ENCODE data around the gene VPS13A. TPM values are rescaled to one million over a fixed set of nuclear protein-coding genes. Genes with fewer than 3 reads are reported as not detected.

Gene VPS13A
- total RNA-seq, 2 experiments from 2014 or later, result 34.4 to 37.0 TPM

DNA sequence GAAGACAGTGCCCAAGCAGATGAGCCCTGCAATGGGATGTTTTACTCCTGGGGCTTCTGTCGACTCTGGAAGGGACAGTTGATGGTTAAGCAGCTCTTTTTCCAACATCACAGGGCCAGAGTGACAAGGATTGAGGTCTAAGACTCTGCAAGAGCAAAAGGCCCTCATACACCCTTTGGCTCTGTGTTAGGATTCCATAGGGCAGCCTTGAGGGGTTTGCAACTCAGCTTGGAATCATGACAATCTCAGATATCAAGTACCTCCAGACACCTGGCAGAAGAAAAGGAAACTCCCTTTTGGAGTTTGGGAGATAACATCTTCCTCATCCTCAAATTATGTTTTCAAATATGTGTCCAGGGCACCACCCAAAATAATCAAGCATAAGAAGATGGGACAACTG, 265.1 kb downstream of the VPS13A start:
- ChIA-PET CTCF (interaction anchor here (1.1 to 4.3 kb wide), 7 partner anchors 8 to 399 kb away, joined by 4 to 58 read pairs (median 5); no protein-coding TSS in a partner anchor), POLR2A (interaction anchor here (1.1 to 1.2 kb wide), 2 partner anchors 66 to 256 kb away, joined by 3 read pairs; no protein-coding TSS in a partner anchor)
- Mint-ChIP-seq H3K36me3 (ENCODE audit: low read depth) (no peaks in the 10 kb centered on the region), H3K27ac (no peak overlapping the region), H3K9me3 (no peaks in the 10 kb centered on the region), H3K27me3 (peaks cover 1% of the 10 kb centered on the region), H3K4me3 (no peak overlapping the region), H3K4me1 (ENCODE audit: low read depth) (no peaks in the 10 kb centered on the region)
- TF ChIP-seq, protein P1, sequence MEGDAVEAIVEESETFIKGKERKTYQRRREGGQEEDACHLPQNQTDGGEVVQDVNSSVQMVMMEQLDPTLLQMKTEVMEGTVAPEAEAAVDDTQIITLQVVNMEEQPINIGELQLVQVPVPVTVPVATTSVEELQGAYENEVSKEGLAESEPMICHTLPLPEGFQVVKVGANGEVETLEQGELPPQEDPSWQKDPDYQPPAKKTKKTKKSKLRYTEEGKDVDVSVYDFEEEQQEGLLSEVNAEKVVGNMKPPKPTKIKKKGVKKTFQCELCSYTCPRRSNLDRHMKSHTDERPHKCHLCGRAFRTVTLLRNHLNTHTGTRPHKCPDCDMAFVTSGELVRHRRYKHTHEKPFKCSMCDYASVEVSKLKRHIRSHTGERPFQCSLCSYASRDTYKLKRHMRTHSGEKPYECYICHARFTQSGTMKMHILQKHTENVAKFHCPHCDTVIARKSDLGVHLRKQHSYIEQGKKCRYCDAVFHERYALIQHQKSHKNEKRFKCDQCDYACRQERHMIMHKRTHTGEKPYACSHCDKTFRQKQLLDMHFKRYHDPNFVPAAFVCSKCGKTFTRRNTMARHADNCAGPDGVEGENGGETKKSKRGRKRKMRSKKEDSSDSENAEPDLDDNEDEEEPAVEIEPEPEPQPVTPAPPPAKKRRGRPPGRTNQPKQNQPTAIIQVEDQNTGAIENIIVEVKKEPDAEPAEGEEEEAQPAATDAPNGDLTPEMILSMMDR (IDR thresholded peaks at IDR 0.05), result no peak
- DNase-seq (no peak), ATAC-seq (no peak)
- intact Hi-C loops (cut with micrococcal nuclease), result no loop called here

DNA sequence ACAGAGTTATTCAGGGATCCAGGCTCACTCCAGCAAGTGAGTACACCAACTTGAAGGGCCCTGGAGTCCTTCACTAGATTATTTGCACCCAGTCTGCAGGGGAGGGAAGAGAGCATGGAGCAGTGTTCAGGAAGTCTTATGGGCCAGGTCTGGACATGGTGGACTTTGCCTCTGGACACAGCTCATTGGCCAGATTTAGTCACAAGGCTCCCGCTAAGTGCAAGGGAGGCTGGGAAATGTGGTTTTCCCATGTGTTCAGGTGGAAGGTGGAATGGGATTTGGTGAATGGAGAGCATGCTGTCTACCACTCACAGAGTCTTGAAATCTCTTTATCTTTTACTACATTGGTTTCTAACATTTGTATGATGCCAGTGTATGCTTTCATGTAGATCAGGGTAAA, 270.3 kb downstream of the VPS13A start:
- Mint-ChIP-seq H3K27me3 (no peaks in the 10 kb centered on the region), H3K4me1 (ENCODE audit: low read depth) (no peaks in the 10 kb centered on the region), H3K4me3 (no peak overlapping the region), H3K36me3 (ENCODE audit: low read depth) (no peaks in the 10 kb centered on the region), H3K9me3 (no peaks in the 10 kb centered on the region), H3K27ac (no peak overlapping the region)
- CTCF ChIA-PET, result interaction anchor here (1.3 to 1.6 kb wide), 2 partner anchors 9 to 11 kb away, joined by 4 to 9 read pairs; no protein-coding TSS in a partner anchor
- TF ChIP-seq, protein P1 (IDR thresholded peaks at IDR 0.05), result no peak
- intact Hi-C loops (cut with micrococcal nuclease), result no loop called here
- POLR2A ChIA-PET, result no interaction called here
- DNase-seq (no peak), ATAC-seq (no peak)

DNA sequence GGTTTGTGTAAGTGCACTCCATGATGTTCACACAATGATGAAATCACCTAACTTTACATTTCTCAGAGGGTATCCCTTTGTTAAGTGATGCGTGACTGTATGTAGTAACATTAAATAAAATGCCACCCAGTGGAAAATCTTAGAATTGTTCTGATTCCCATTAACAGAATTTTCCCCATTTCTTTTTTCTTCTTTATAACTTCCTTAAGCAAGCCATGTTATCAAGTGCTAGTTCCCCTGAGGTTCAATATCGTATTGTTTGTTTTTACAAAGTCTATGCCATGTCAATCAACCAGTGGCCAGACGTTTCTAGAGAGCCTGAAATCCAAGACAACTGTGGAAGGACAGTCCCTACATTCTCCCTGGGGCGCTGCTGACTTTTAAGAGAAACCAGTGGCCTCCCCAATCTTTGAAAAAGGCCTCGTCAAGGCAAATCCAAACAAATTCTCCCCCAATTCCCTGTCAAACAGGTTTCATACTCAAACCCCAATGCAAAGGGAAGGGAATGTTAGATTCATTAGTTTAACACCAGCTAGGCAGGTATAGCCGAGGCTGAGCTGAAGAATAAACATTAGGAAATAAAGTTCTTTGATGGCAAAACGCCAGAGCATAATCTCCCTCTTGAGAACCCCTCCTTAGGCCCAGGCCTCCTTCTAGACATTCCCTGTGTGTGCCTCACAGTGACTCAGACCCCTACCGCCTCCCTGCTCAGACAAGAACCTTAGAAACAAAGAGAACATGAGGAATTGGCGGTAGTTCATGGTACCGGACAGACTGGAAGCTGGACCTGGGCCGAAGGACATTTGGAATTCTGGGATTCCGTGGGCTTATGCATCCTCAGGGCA, 272.1 kb downstream of the VPS13A start:
- Mint-ChIP-seq H3K36me3 (ENCODE audit: low read depth) (no peaks in the 10 kb centered on the region), H3K27ac (no peak overlapping the region), H3K4me1 (ENCODE audit: low read depth) (peaks cover 6% of the 10 kb centered on the region), H3K9me3 (no peaks in the 10 kb centered on the region), H3K27me3 (no peaks in the 10 kb centered on the region), H3K4me3 (no peak overlapping the region)
- DNase-seq, result no peak
- ATAC-seq, result no peak
- ChIA-PET CTCF (interaction anchor here (1.5 to 2.6 kb wide), 3 partner anchors 7 to 24 kb away, joined by 3 to 14 read pairs (median 4); no protein-coding TSS in a partner anchor), POLR2A (no interaction called here)
- TF ChIP-seq, protein P1 (IDR thresholded peaks at IDR 0.05), result no peak
- intact Hi-C loops (cut with micrococcal nuclease), result no loop called here

DNA sequence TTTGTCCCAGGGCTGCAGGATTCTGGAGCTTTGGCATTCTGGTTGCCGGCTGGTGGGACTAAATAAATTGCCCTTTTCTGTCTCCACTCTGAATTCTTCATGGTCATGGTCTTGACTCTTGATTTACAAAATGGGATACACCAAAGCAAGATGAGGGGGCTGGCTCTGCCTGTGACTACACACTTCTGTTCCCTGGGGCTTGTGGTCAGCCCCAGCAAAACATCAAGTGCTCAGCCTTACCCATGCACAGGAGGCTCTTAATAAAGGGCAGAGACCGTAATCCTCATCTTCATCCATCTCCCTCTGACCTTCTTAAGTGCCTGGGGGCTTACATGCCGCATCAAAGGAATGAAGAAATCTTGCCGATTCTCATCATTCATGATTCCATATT, 272.7 kb downstream of the VPS13A start:
- Mint-ChIP-seq H3K9me3 (no peaks in the 10 kb centered on the region), H3K36me3 (ENCODE audit: low read depth) (no peaks in the 10 kb centered on the region), H3K4me1 (ENCODE audit: low read depth) (peaks cover 6% of the 10 kb centered on the region), H3K4me3 (no peak overlapping the region), H3K27ac (no peak overlapping the region), H3K27me3 (no peaks in the 10 kb centered on the region)
- TF ChIP-seq, protein P1 (IDR thresholded peaks at IDR 0.05), result no peak
- CTCF ChIA-PET, result interaction anchor here (1.5 to 2.6 kb wide), 3 partner anchors 8 to 24 kb away, joined by 3 to 14 read pairs (median 4); no protein-coding TSS in a partner anchor
- POLR2A ChIA-PET, result no interaction called here
- intact Hi-C loops (cut with micrococcal nuclease), result no loop called here
- ATAC-seq, result no peak
- DNase-seq, result no peak

DNA sequence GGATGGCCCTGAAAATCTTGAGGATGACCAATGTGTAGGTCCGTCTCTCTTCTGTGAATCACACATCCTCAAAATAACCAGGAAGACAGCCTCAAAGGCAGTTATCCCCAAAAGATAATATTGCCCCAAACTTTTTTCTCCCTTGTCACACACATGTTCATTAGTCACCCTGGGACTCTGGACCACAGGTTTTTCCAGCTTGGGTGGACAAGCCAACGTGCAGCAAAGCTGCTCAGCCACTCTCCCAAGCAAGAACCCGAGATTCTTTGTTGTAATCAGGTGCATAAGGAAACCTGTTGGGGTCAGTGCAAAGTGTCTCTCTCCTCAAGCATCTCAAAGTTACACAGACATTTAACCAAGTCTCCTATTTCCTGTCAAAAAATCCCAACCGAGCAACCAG, 274.2 kb downstream of the VPS13A start:
- no peaks in the 10 kb centered on the region for H3K9me3 Mint-ChIP-seq
- no peaks in the 10 kb centered on the region for H3K27me3 Mint-ChIP-seq
- intact Hi-C loops (cut with micrococcal nuclease), result no loop called here
- CTCF ChIA-PET, result interaction anchor here (0.9 to 2.6 kb wide), 4 partner anchors 9 to 37 kb away, joined by 3 to 14 read pairs (median 4); no protein-coding TSS in a partner anchor
- ATAC-seq (no peak), DNase-seq (no peak)
- no peak overlapping the region for H3K4me3 Mint-ChIP-seq
- POLR2A ChIA-PET, result no interaction called here
- H3K4me1 Mint-ChIP-seq (ENCODE audit: low read depth), result peaks cover 6% of the 10 kb centered on the region
- no peak overlapping the region for H3K27ac Mint-ChIP-seq
- H3K36me3 Mint-ChIP-seq (ENCODE audit: low read depth), result no peaks in the 10 kb centered on the region
- TF ChIP-seq, protein P1 (IDR thresholded peaks at IDR 0.05), result no peak

Data from activated CD8-positive, alpha-beta T cell treated with anti-CD3 and anti-CD28 coated beads for 36 hours (primary cell).